K562 (cell line): ENCODE data around the gene TNNT1. TPM values are rescaled to one million over a fixed set of nuclear protein-coding genes. Genes with fewer than 3 reads are reported as not detected.

ENCODE experiments used
- ARID3A ChIP-seq: IDR thresholded peaks from 2 replicates; pipeline ENCODE4 v1.6.1; 2012; ENCODE audit warnings: low read depth, low read length, improper control_type of control experiment, borderline replicate concordance
- ATF7 ChIP-seq: fragments of 450-650 bp; IDR thresholded peaks from 2 replicates; pipeline ENCODE4 v1.7.1; 2014; ENCODE audit warnings: mild to moderate bottlenecking, moderate library complexity
- CBFB ChIP-seq: sonication (generic); formaldehyde crosslinking; IDR thresholded peaks from 2 replicates; pipeline ENCODE4 v1.4.0; 2020; ENCODE audit warnings: mild to moderate bottlenecking, missing genetic modification reagents
- CC2D1A ChIP-seq: fragments of 450-650 bp; IDR thresholded peaks from 2 replicates; pipeline ENCODE4 v1.6.1; 2017; ENCODE audit warnings: mild to moderate bottlenecking
- CXXC5 ChIP-seq: fragments of 250-450 bp; sonication (Bioruptor Pico); IDR thresholded peaks from 2 replicates; pipeline ENCODE4 v1.8.0; 2022; ENCODE audit warnings: inconsistent platforms, mild to moderate bottlenecking, moderate library complexity
- E2F1 ChIP-seq: sonication (generic); formaldehyde crosslinking; IDR thresholded peaks from 2 replicates; pipeline ENCODE4 v1.8.1; 2023; ENCODE audit warnings: mild to moderate bottlenecking, missing genetic modification reagents, moderate library complexity
- ETV5 ChIP-seq: sonication (generic); formaldehyde crosslinking; IDR thresholded peaks from 2 replicates; pipeline ENCODE4 v1.4.0; 2020; ENCODE audit warnings: low read depth, mild to moderate bottlenecking, missing genetic modification reagents
- EZH2 ChIP-seq: IDR thresholded peaks from 2 replicates; pipeline ENCODE4 v1.6.1; 2012; ENCODE audit warnings: low read depth, mild to moderate bottlenecking, inconsistent platforms, low read length, borderline replicate concordance
- HNRNPLL ChIP-seq: fragments of 200-400 bp; formaldehyde crosslinking; IDR thresholded peaks from 2 replicates; pipeline ENCODE4 v1.6.1; 2017; ENCODE audit warnings: low read length, low read depth, mild to moderate bottlenecking; ENCODE audit not compliant: poor library complexity, severe bottlenecking
- HNRNPUL1 ChIP-seq: fragments of 200-400 bp; formaldehyde crosslinking; IDR thresholded peaks from 2 replicates; pipeline ENCODE4 v1.6.1; 2017; ENCODE audit warnings: low read length
- MIER1 ChIP-seq: fragments of 450-650 bp; IDR thresholded peaks from 2 replicates; pipeline ENCODE4 v1.6.1; 2016; ENCODE audit warnings: antibody characterized with exemption, mild to moderate bottlenecking, low read depth
- MYNN ChIP-seq, 2 experiments: sonication (generic); formaldehyde crosslinking in 1 of 2; IDR thresholded peaks; 2 replicates each; pipeline versions ENCODE4 v1.5.0 to v1.6.1; 2016 to 2020; ENCODE audit warnings: antibody characterized with exemption in 1 of 2, missing genetic modification reagents in 1 of 2
- NFIC ChIP-seq: fragments of 450-650 bp; IDR thresholded peaks from 2 replicates; pipeline ENCODE4 v1.6.1; 2017; ENCODE audit warnings: mild to moderate bottlenecking, inconsistent platforms
- NR2C1 ChIP-seq, 2 experiments: fragments of 450-650 bp; IDR thresholded peaks; 2 replicates each; pipeline ENCODE4 v1.6.1; 2017; ENCODE audit warnings: mild to moderate bottlenecking in 2 of 2, antibody characterized with exemption in 1 of 2, inconsistent platforms in 1 of 2, missing compliant biosample characterization in 1 of 2, missing genetic modification characterization in 1 of 2
- RBM39 ChIP-seq: fragments of 200-400 bp; formaldehyde crosslinking; optimal IDR thresholded peaks from 2 replicates; pipeline ENCODE3; 2018; ENCODE audit warnings: low read depth, low read length
- SRF ChIP-seq, 2 experiments: fragments of 250-450, 450-650 bp in 1 of 2; sonication (Bioruptor Pico) in 1 of 2; sonication (generic) in 1 of 2; formaldehyde crosslinking; IDR thresholded peaks; 2 replicates each; pipeline versions ENCODE4 v1.5.0 to v1.5.1; 2020 to 2022; ENCODE audit warnings: mild to moderate bottlenecking in 1 of 2, missing genetic modification reagents in 1 of 2
- THRAP3 ChIP-seq: fragments of 450-650 bp; IDR thresholded peaks from 2 replicates; pipeline ENCODE4 v1.6.1; 2016; ENCODE audit warnings: mild to moderate bottlenecking, inconsistent platforms, borderline replicate concordance
- VEZF1 ChIP-seq: fragments of 200-800 bp; sonication (Bioruptor generic); IDR thresholded peaks from 2 replicates; pipeline ENCODE4 v1.6.1; 2017; ENCODE audit warnings: missing genetic modification characterization, missing compliant biosample characterization
- ZBTB33 ChIP-seq: sonication (generic); formaldehyde crosslinking; IDR thresholded peaks from 2 replicates; pipeline ENCODE4 v1.8.1; 2023; ENCODE audit warnings: mild to moderate bottlenecking, missing genetic modification reagents
- ZNF121 ChIP-seq: sonication (generic); formaldehyde crosslinking; conservative IDR thresholded peaks from 2 replicates; pipeline ENCODE4 v1.8.0; 2022; ENCODE audit warnings: missing genetic modification reagents
- ZNF23 ChIP-seq: fragments of 250-450 bp; sonication (Bioruptor Pico); IDR thresholded peaks from 2 replicates; pipeline ENCODE4 v1.4.0; 2020; ENCODE audit warnings: mild to moderate bottlenecking
- polyA plus RNA-seq, 8 experiments: library from polyadenylated mRNA; depleted of rRNA in 4 of 8; stranded (reverse) in 5 of 8; unstranded in 3 of 8; fragments of >200 nt; fragmentation: Nextera tagmentation in 2 of 8; fragmentation: Illumina TruSeq in 1 of 8; extraction: Ambion mirVana in 2 of 8; extraction: Trizol in 1 of 8; gene quantifications; 2 replicates each; pipeline versions ENCODE4 v1.2.1 to v1.2.3, GENCODE V29; 2011 to 2014; ENCODE audit warnings: inconsistent platforms in 1 of 8, missing spikeins in 1 of 8
- total RNA-seq, 7 experiments: library from RNA; depleted of rRNA in 6 of 7; stranded (reverse); fragments of >200 nt in 6 of 7; fragmentation: Illumina TruSeq in 2 of 7; extraction: Trizol in 2 of 7; gene quantifications; 2 replicates each; pipeline versions ENCODE4 v1.2.1 to v1.2.3, GENCODE V29; 2011 to 2021; ENCODE audit warnings: low replicate concordance in 1 of 7

The TNNT1 gene
- total and polyA plus RNA-seq, 9 of the 15 experiments (the other 6 are each of a cell fraction or from before 2014, with no cell fraction given), result 31.8 to 390 (median 227) TPM

- TF ChIP-seq THRAP3 (no peak), VEZF1 (peak; percentile 67), MIER1 (no peak), RBM39 (no peak), HNRNPUL1 (no peak), ZBTB33 (CRISPR knock-in tag) (no peak), ZNF23 (CRISPR knock-in tag) (no peak), MYNN (IDR thresholded peaks at IDR 0.05) (no peak; the same call in 1 of the 2 replicates), MYNN (CRISPR knock-in tag; IDR thresholded peaks at IDR 0.05) (no peak), CXXC5 (CRISPR knock-in tag) (peak; percentile 67), NR2C1 (IDR thresholded peaks at IDR 0.05) (no peak), NR2C1 (tag; IDR thresholded peaks at IDR 0.05) (peak; percentile 37; the same call in 1 of the 2 replicates), E2F1 (peak; percentile 34; the same call in 1 of the 2 replicates), HNRNPLL (no peak), NFIC (peak; percentile 50; the same call in 1 of the 2 replicates), CBFB (CRISPR knock-in tag) (no peak), ETV5 (CRISPR knock-in tag) (0 out of 2 replicates have a peak, but pooled peaks have one; percentile 37), EZH2 (no peak), CC2D1A (peak; percentile 54; the same call in 1 of the 2 replicates), SRF (CRISPR knock-in tag; IDR thresholded peaks at IDR 0.05) (peak in 1 of 2 experiments; percentile 72; a peak in 1 of 4 replicates), ZNF121 (CRISPR knock-in tag) (no peak), ATF7 (peak; percentile 97), ARID3A (peak; percentile 90)
These were observed 10.1 kb upstream of the TNNT1 start (continued) for GRCh38 chr19:55158848-55159749.
